ENCODE measurements around the gene TMA7. TPM values are rescaled to one million over a fixed set of nuclear protein-coding genes. Genes with fewer than 3 reads are reported as not detected.

The TMA7 gene
- total and polyA plus RNA-seq, 2 donors (not counting 1 experiment from before 2014, with no cell fraction given), result 306 to 337 TPM

DNA sequence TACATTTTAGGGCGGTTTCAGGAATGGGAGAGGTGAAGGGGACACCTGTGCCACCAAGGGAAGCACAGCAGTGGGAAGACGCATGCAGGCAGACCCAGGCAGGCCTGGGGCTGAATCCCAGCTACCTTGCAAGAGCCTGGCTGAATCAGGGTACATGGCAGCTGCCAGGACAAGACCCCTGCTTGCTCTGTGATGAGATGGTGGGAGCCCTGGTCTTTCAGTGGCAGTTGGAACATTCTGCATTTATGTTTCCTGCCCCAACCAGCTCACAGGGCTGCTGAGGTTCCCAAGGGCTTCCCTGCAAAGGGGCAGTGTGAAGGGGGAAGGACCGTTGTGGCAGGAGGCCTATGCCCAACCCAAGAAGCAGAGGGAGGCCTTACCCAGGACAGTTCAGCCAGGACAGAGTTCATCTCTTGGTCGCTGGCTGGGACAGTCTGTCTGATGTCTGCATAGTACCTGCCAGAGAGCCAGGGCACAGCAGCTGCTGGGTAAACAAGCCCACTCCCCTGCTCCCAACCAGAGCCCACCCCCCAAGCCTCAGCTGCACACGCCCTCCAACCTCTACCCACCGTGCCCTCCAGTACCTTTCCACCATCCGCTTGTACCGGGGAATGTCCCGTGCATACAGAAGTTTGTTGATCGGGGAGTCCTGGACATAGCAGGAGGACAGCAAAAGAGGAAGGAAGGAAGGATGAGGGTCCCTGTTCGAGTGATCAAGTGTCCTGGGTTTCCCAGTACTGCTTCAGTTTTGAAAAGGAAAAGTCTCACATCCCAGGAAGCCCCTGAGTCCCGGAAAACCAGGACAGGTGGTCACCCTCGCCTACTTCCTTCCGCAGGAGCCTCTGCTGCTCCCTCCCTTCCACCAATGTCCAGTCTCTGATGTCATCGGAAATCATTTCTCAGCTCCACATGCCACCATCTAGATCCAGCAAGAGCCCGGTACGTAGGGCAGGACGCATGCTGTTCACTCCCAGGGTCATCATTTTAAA, 33.3 kb upstream of the TMA7 start:
- Histone ChIP-seq H3K9ac (ENCODE audit: insufficient read depth, low read length) (no peak overlapping the region), H3K36me3 (ENCODE audit: control insufficient read depth, insufficient read depth, low read length) (peaks cover 9% of the 10 kb centered on the region), H3K79me2 (ENCODE audit: control insufficient read depth, insufficient read depth, low read length) (no peaks in the 10 kb centered on the region), H3K4me1 (ENCODE audit: control insufficient read depth, extremely low read depth, insufficient read depth, low read length) (peaks cover 3% of the 10 kb centered on the region), H3K9me3 (ENCODE audit: control insufficient read depth, insufficient read depth, low read depth, low read length) (no peaks in the 10 kb centered on the region), H3K27ac (ENCODE audit: insufficient read depth, low read length) (no peak overlapping the region), H4K20me1 (ENCODE audit: control insufficient read depth, extremely low read depth, insufficient read depth, low read length) (no peaks in the 10 kb centered on the region), H3K27me3 (ENCODE audit: control insufficient read depth, insufficient read depth, low read length) (no peaks in the 10 kb centered on the region), H2AFZ (ENCODE audit: low read length) (no peak overlapping the region), H3K4me2 (ENCODE audit: extremely low read depth, insufficient read depth, low read length) (no peak overlapping the region), H3K4me3 (replicated peaks in 1 of 4; ENCODE audit: control extremely low read depth in 1 of 4, insufficient read depth in 1 of 4, low read depth in 3 of 4, low read length in 4 of 4) (no peak overlapping the region)
- no peak for DNase-seq (ENCODE audit: low read depth in 2 of 2)
- no peak for TF ChIP-seq CTCF (conservative IDR thresholded peaks at IDR 0.05 in 1 of 2, IDR thresholded peaks at IDR 0.05 in 1 of 2; ENCODE audit: low read depth in 1 of 2, low read length in 2 of 2)
- no peak for TF ChIP-seq EZH2 (IDR thresholded peaks at IDR 0.05; ENCODE audit: low read length, missing control alignments)

GRCh38 chr3:48407542-48408099, 32.4 kb upstream of the TMA7 start:
- no peak overlapping the region for H2AFZ ChIP-seq (ENCODE audit: low read length)
- H3K27me3 ChIP-seq (ENCODE audit: control insufficient read depth, insufficient read depth, low read length), result no peaks in the 10 kb centered on the region
- TF ChIP-seq EZH2 (IDR thresholded peaks at IDR 0.05; ENCODE audit: low read length, missing control alignments) (no peak), CTCF (conservative IDR thresholded peaks at IDR 0.05 in 1 of 2, IDR thresholded peaks at IDR 0.05 in 1 of 2; ENCODE audit: low read depth in 1 of 2, low read length in 2 of 2) (no peak)
- H4K20me1 ChIP-seq (ENCODE audit: control insufficient read depth, extremely low read depth, insufficient read depth, low read length), result no peaks in the 10 kb centered on the region
- no peaks in the 10 kb centered on the region for H3K4me1 ChIP-seq (ENCODE audit: control insufficient read depth, extremely low read depth, insufficient read depth, low read length)
- H3K9ac ChIP-seq (ENCODE audit: insufficient read depth, low read length), result no peak overlapping the region
- peaks cover 12% of the 10 kb centered on the region for H3K36me3 ChIP-seq (ENCODE audit: control insufficient read depth, insufficient read depth, low read length)
- H3K4me3 ChIP-seq (replicated peaks in 1 of 4; ENCODE audit: control extremely low read depth in 1 of 4, insufficient read depth in 1 of 4, low read depth in 3 of 4, low read length in 4 of 4), result no peak overlapping the region
- H3K27ac ChIP-seq (ENCODE audit: insufficient read depth, low read length), result no peak overlapping the region
- H3K79me2 ChIP-seq (ENCODE audit: control insufficient read depth, insufficient read depth, low read length), result no peaks in the 10 kb centered on the region
- DNase-seq (ENCODE audit: low read depth in 2 of 2), result no peak
- no peak overlapping the region for H3K4me2 ChIP-seq (ENCODE audit: extremely low read depth, insufficient read depth, low read length)
- H3K9me3 ChIP-seq (ENCODE audit: control insufficient read depth, insufficient read depth, low read depth, low read length), result no peaks in the 10 kb centered on the region

GRCh38 chr3:48408823-48409281, 31.2 kb upstream of the TMA7 start:
- Histone ChIP-seq H3K4me1 (ENCODE audit: control insufficient read depth, extremely low read depth, insufficient read depth, low read length) (no peaks in the 10 kb centered on the region), H3K27me3 (ENCODE audit: control insufficient read depth, insufficient read depth, low read length) (no peaks in the 10 kb centered on the region), H3K27ac (ENCODE audit: insufficient read depth, low read length) (no peak overlapping the region), H3K4me3 (replicated peaks in 1 of 4; ENCODE audit: control extremely low read depth in 1 of 4, insufficient read depth in 1 of 4, low read depth in 3 of 4, low read length in 4 of 4) (no peak overlapping the region), H3K79me2 (ENCODE audit: control insufficient read depth, insufficient read depth, low read length) (no peaks in the 10 kb centered on the region), H4K20me1 (ENCODE audit: control insufficient read depth, extremely low read depth, insufficient read depth, low read length) (no peaks in the 10 kb centered on the region), H3K9ac (ENCODE audit: insufficient read depth, low read length) (no peak overlapping the region), H3K9me3 (ENCODE audit: control insufficient read depth, insufficient read depth, low read depth, low read length) (no peaks in the 10 kb centered on the region), H3K36me3 (ENCODE audit: control insufficient read depth, insufficient read depth, low read length) (peaks cover 11% of the 10 kb centered on the region), H3K4me2 (ENCODE audit: extremely low read depth, insufficient read depth, low read length) (no peak overlapping the region), H2AFZ (ENCODE audit: low read length) (no peak overlapping the region)
- no peak for TF ChIP-seq CTCF (conservative IDR thresholded peaks at IDR 0.05 in 1 of 2, IDR thresholded peaks at IDR 0.05 in 1 of 2; ENCODE audit: low read depth in 1 of 2, low read length in 2 of 2)
- no peak for TF ChIP-seq EZH2 (IDR thresholded peaks at IDR 0.05; ENCODE audit: low read length, missing control alignments)
- DNase-seq (ENCODE audit: low read depth in 2 of 2), result no peak
